IMR-90 (cell line): ENCODE measurements around the gene GFI1. TPM values are rescaled to one million over a fixed set of nuclear protein-coding genes. Genes with fewer than 3 reads are reported as not detected.

ENCODE experiments used
- ATAC-seq: fragments of 200-7000 bp; cut with Tn5 transposase; 2 replicates; pipeline ENCODE4 v1.9.1; 2020; ENCODE audit warnings: low read depth, mild to moderate bottlenecking, moderate library complexity
- BruUV-seq: library from RNA; stranded (reverse); fragments of 400-500 nt; replicated peaks from 2 replicates; lab custom pipeline; 2021; lab: Mats Ljungman, UMichigan
- CTCF ChIA-PET: fragments of 300-600 bp; formaldehyde crosslinking; extraction: SDS; loops from one replicate; lab custom pipeline; 2021; ENCODE audit warnings: antibody characterized with exemption; lab: Yijun Ruan, JAX
- POLR2A ChIA-PET: fragments of 300-600 bp; sonication (Branson Sonifier 250); formaldehyde crosslinking; loops from one replicate; lab custom pipeline; 2022; ENCODE audit warnings: antibody characterized with exemption; ENCODE audit not compliant: unreplicated experiment; lab: Charles Lee
- DNase-seq: peaks from one replicate; pipeline ENCODE4 v3.0.0; 2013
- H2AFZ ChIP-seq: replicated peaks from 2 replicates; pipeline ENCODE3; 2013; ENCODE audit warnings: low read length, mild to moderate bottlenecking; ENCODE audit not compliant: poor library complexity
- H2AK5ac ChIP-seq: 2 replicates; pipeline ENCODE4 v1.6.1; 2013; ENCODE audit warnings: low read depth, low read length, inconsistent platforms
- H2AK9ac ChIP-seq: replicated peaks from 2 replicates; pipeline ENCODE3; 2013; ENCODE audit warnings: mild to moderate bottlenecking, low read depth, low read length, moderate library complexity; ENCODE audit not compliant: poor library complexity
- H2BK120ac ChIP-seq: 2 replicates; pipeline ENCODE4 v1.6.1; 2013; ENCODE audit warnings: low read depth, low read length, inconsistent platforms
- H2BK15ac ChIP-seq: 3 replicates; pipeline ENCODE4 v1.6.1; 2013; ENCODE audit warnings: low read depth, low read length, inconsistent platforms
- H2BK20ac ChIP-seq: 2 replicates; pipeline ENCODE4 v1.6.1; 2013; ENCODE audit warnings: low read depth, mild to moderate bottlenecking, inconsistent platforms, low read length, moderate library complexity
- H2BK5ac ChIP-seq: 2 replicates; pipeline ENCODE4 v1.6.1; 2013; ENCODE audit warnings: mild to moderate bottlenecking, low read depth, low read length, inconsistent platforms; ENCODE audit not compliant: poor library complexity, severe bottlenecking
- H3K14ac ChIP-seq: replicated peaks from 2 replicates; pipeline ENCODE4 v1.6.1; 2013; ENCODE audit warnings: low read depth, low read length, inconsistent platforms
- H3K18ac ChIP-seq: 2 replicates; pipeline ENCODE4 v1.6.1; 2013; ENCODE audit warnings: low read depth, low read length, control low read depth
- H3K23ac ChIP-seq: 2 replicates; pipeline ENCODE4 v1.6.1; 2013; ENCODE audit warnings: low read depth, low read length, inconsistent platforms
- H3K27ac ChIP-seq: 2 replicates; pipeline ENCODE4 v1.5.1; 2013; ENCODE audit warnings: mild to moderate bottlenecking, control low read depth, low read length; ENCODE audit not compliant: insufficient read depth
- H3K27me3 ChIP-seq: 2 replicates; pipeline ENCODE4 v1.6.1; 2013; ENCODE audit warnings: low read length; ENCODE audit not compliant: control insufficient read depth, insufficient read depth
- H3K36me3 ChIP-seq: 2 replicates; pipeline ENCODE4 v1.6.1; 2013; ENCODE audit warnings: low read length, mixed read lengths; ENCODE audit not compliant: control insufficient read depth, insufficient read depth
- H3K4ac ChIP-seq: 2 replicates; pipeline ENCODE4 v1.6.1; 2013; ENCODE audit warnings: low read depth, low read length, inconsistent platforms
- H3K4me1 ChIP-seq: 2 replicates; pipeline ENCODE4 v1.6.1; 2013; ENCODE audit warnings: low read length, mixed read lengths; ENCODE audit not compliant: control insufficient read depth, insufficient read depth
- H3K4me2 ChIP-seq: 2 replicates; pipeline ENCODE4 v1.6.1; 2013; ENCODE audit warnings: low read depth, mild to moderate bottlenecking, control low read depth, low read length, moderate library complexity
- H3K4me3 ChIP-seq: 2 replicates; pipeline ENCODE4 v1.5.1; 2013; ENCODE audit warnings: low read depth, mild to moderate bottlenecking, control low read depth, low read length, moderate library complexity; ENCODE audit not compliant: insufficient read depth
- H3K56ac ChIP-seq: 2 replicates; pipeline ENCODE4 v1.6.1; 2013; ENCODE audit warnings: low read length, inconsistent platforms; ENCODE audit not compliant: insufficient read depth; ENCODE audit errors: extremely low read depth
- H3K79me1 ChIP-seq, 2 experiments: 2 replicates each; pipeline ENCODE4 v1.6.1; 2013; ENCODE audit warnings: low read length in 2 of 2, inconsistent platforms in 1 of 2, low read depth in 1 of 2
- H3K9ac ChIP-seq: 2 replicates; pipeline ENCODE4 v1.6.1; 2013; ENCODE audit warnings: low read depth, low read length, control low read depth
- H3K9me1 ChIP-seq: 2 replicates; pipeline ENCODE4 v1.6.1; 2013; ENCODE audit warnings: low read length, inconsistent platforms; ENCODE audit not compliant: insufficient read depth
- H3K9me3 ChIP-seq: 2 replicates; pipeline ENCODE4 v1.6.1; 2013; ENCODE audit warnings: low read length; ENCODE audit not compliant: control insufficient read depth, insufficient read depth
- H4K20me1 ChIP-seq: 2 replicates; pipeline ENCODE4 v1.6.1; 2013; ENCODE audit warnings: low read length, inconsistent platforms; ENCODE audit not compliant: insufficient read depth
- H4K5ac ChIP-seq: 2 replicates; pipeline ENCODE4 v1.6.1; 2013; ENCODE audit warnings: mild to moderate bottlenecking, low read depth, low read length, control low read depth
- H4K8ac ChIP-seq, 2 experiments: 2 replicates each; pipeline ENCODE4 v1.6.1; 2013; ENCODE audit warnings: low read depth in 2 of 2, low read length in 2 of 2, control low read depth in 1 of 2, inconsistent platforms in 1 of 2
- H4K91ac ChIP-seq: 2 replicates; pipeline ENCODE4 v1.6.1; 2013; ENCODE audit warnings: low read depth, low read length, inconsistent platforms; ENCODE audit not compliant: insufficient read depth
- CEBPB ChIP-seq: IDR thresholded peaks from 2 replicates; pipeline ENCODE4 v1.6.1; 2012; ENCODE audit warnings: low read depth, low read length, improper control_type of control experiment
- MXI1 ChIP-seq: IDR thresholded peaks from 2 replicates; pipeline ENCODE4 v1.6.1; 2012; ENCODE audit warnings: low read depth, mild to moderate bottlenecking, low read length, moderate library complexity, borderline replicate concordance
- RCOR1 ChIP-seq: IDR thresholded peaks from 2 replicates; pipeline ENCODE4 v1.6.1; 2012; ENCODE audit warnings: mild to moderate bottlenecking, low read length, improper control_type of control experiment; ENCODE audit not compliant: insufficient replicate concordance
- WGBS, 2 experiments: methylation state at CpG; one replicate each; pipeline versions ENCODE4 v1.1.5 to v1.1.7; 2013; ENCODE audit warnings: missing lambda C conversion rate in 2 of 2; ENCODE audit not compliant: insufficient read length in 1 of 2; ENCODE audit errors: extremely low coverage in 2 of 2; 5-methylcytosine and 5-hydroxymethylcytosine counted together
- dilution Hi-C: fragments of 300-500 bp; cut with HindIII; formaldehyde crosslinking; loops from one replicate; pipeline ENCODE4 v1.14.3; 2018; ENCODE audit warnings: low sequenced_read_pairs; ENCODE audit not compliant: unreplicated experiment
- in situ Hi-C: fragments of 300-500 bp; cut with MboI; formaldehyde crosslinking; loops from 3 replicates; pipeline ENCODE4 v1.14.3; 2019; ENCODE audit warnings: low sequenced_read_pairs, inconsistent platforms, mixed read lengths
- intact Hi-C: fragments of 100-400 bp; cut with micrococcal nuclease; formaldehyde crosslinking; loops from 2 replicates; pipeline ENCODE4 v1.10.0; 2022
- polyA plus RNA-seq, 3 experiments: library from polyadenylated mRNA; depleted of rRNA; stranded (reverse); fragments of >200 nt; gene quantifications; 2 replicates each; pipeline ENCODE4 v1.2.3, GENCODE V29; 2012; ENCODE audit warnings: low replicate concordance in 1 of 3
- total RNA-seq: library from RNA; depleted of rRNA; stranded (reverse); fragments of >200 nt; gene quantifications from 2 replicates; pipeline ENCODE4 v1.2.3, GENCODE V29; 2012

The GFI1 gene
- total and polyA plus RNA-seq, 2 of the 4 experiments (the other 2 are of a cell fraction), result under 0.01 to 0.21 TPM

GRCh38 chr1:92441697-92442342 lies 44.9 kb downstream of the GFI1 start:
- H4K20me1 ChIP-seq, result no peaks in the 10 kb centered on the region
- BruUV-seq, result no TSS peak
- H2AK5ac ChIP-seq, result 0 out of 2 replicates have a peak overlapping the region, but pooled peaks have one; percentile 33
- no peak overlapping the region for H2BK20ac ChIP-seq
- DNase-seq (no peak), ATAC-seq (no peak)
- H4K91ac ChIP-seq, result no peak overlapping the region
- H4K8ac ChIP-seq, result peak overlapping the region in 1 of 2 experiments; percentile 34; a peak in 1 of 4 replicates
- no peak overlapping the region for H3K18ac ChIP-seq
- 69% methylated on average over 14 of the region's 32 CpGs; no CpG with 5 or more reads in 1 of the 2 experiments for WGBS, 2 experiments
- no peak overlapping the region for H3K56ac ChIP-seq
- H3K36me3 ChIP-seq, result no peaks in the 10 kb centered on the region
- intact Hi-C loops, result no loop called here
- H3K4ac ChIP-seq, result no peak overlapping the region
- H3K27me3 ChIP-seq, result no peaks in the 10 kb centered on the region
- H3K23ac ChIP-seq, result no peak overlapping the region
- ChIA-PET CTCF (no interaction called here), POLR2A (no interaction called here)
- H3K79me1 ChIP-seq, result no peaks in the 10 kb centered on the region
- no peak overlapping the region for H2AK9ac ChIP-seq
- H3K9me3 ChIP-seq, result no peaks in the 10 kb centered on the region
- no peak for TF ChIP-seq RCOR1
- TF ChIP-seq MXI1, result no peak
- no peak for TF ChIP-seq CEBPB
- no peak overlapping the region for H3K27ac ChIP-seq
- no peak overlapping the region for H3K4me2 ChIP-seq
- no peak overlapping the region for H4K5ac ChIP-seq
- H2BK120ac ChIP-seq, result no peak overlapping the region
- H3K9ac ChIP-seq, result no peak overlapping the region
- H3K9me1 ChIP-seq, result peaks cover 13% of the 10 kb centered on the region
- peaks cover 10% of the 10 kb centered on the region for H3K4me1 ChIP-seq
- in situ Hi-C loops, result no loop called here
- H3K4me3 ChIP-seq, result no peak overlapping the region
- dilution Hi-C loops, result no loop called here
- H2BK15ac ChIP-seq, result no peak overlapping the region
- no peak overlapping the region for H2BK5ac ChIP-seq
- peak overlapping the region; percentile 77 for H2AFZ ChIP-seq
- H3K14ac ChIP-seq, result no peak overlapping the region
